22Rv1 (cell line): ENCODE measurements around the gene SLC13A3.

Experiments
- ZFX ChIP-seq: fragments of 450-650 bp; IDR thresholded peaks from 2 replicates; pipeline ENCODE4 v1.6.1; 2017; ENCODE audit warnings: antibody characterized with exemption, borderline replicate concordance
- TF ChIP-seq, protein P1 (sequence below): fragments of 450-650 bp; IDR thresholded peaks from 2 replicates; pipeline ENCODE4 v1.5.1; 2017; ENCODE audit warnings: mild to moderate bottlenecking

DNA sequence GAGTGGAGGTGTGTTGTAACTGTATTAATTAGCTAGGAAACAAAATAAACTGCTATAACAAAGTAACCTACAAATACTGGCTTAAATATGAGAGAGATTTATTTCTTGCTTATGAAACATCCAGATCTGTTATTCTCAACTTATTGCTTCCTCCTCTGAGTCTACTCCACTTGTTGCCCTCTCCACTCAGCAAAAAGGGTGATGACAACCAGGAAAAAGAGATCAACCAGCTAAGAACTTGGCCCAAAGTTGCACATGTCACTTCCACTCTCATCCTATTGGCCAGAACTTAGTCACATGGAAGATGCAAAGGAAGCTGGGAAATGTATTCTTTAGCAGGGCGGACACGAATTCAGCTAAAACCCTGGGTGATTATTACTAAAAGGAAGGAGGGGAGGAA, 43.2 kb upstream of the SLC13A3 start:
- TF ChIP-seq, protein P1, sequence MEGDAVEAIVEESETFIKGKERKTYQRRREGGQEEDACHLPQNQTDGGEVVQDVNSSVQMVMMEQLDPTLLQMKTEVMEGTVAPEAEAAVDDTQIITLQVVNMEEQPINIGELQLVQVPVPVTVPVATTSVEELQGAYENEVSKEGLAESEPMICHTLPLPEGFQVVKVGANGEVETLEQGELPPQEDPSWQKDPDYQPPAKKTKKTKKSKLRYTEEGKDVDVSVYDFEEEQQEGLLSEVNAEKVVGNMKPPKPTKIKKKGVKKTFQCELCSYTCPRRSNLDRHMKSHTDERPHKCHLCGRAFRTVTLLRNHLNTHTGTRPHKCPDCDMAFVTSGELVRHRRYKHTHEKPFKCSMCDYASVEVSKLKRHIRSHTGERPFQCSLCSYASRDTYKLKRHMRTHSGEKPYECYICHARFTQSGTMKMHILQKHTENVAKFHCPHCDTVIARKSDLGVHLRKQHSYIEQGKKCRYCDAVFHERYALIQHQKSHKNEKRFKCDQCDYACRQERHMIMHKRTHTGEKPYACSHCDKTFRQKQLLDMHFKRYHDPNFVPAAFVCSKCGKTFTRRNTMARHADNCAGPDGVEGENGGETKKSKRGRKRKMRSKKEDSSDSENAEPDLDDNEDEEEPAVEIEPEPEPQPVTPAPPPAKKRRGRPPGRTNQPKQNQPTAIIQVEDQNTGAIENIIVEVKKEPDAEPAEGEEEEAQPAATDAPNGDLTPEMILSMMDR, result no peak
- no peak for TF ChIP-seq ZFX
